SJSA1 (cell line): ENCODE data around the gene PTPN11. TPM values are rescaled to one million over a fixed set of nuclear protein-coding genes. Genes with fewer than 3 reads are reported as not detected.

Source experiments
- DNase-seq, 2 experiments: peaks; one replicate each; pipeline ENCODE4 v3.0.0-alpha.2; 2015 to 2020; ENCODE audit warnings: low spot score in 2 of 2, low read depth in 1 of 2
- H3K27ac ChIP-seq: fragments of 250-450 bp; sonication (Bioruptor Pico); 2 replicates; pipeline ENCODE4 v1.5.1; 2020; ENCODE audit warnings: mild to moderate bottlenecking, moderate library complexity
- H3K27me3 ChIP-seq: fragments of 250-450 bp; sonication (Bioruptor Pico); replicated peaks from 2 replicates; pipeline ENCODE4 v1.5.1; 2020; ENCODE audit warnings: mild to moderate bottlenecking, moderate library complexity
- H3K36me3 ChIP-seq: fragments of 250-450 bp; sonication (Bioruptor Pico); 2 replicates; pipeline ENCODE4 v1.5.1; 2020; ENCODE audit warnings: mild to moderate bottlenecking
- H3K4me1 ChIP-seq: fragments of 250-450 bp; sonication (Bioruptor Pico); replicated peaks from 2 replicates; pipeline ENCODE4 v1.6.1; 2021; ENCODE audit warnings: mild to moderate bottlenecking
- H3K4me3 ChIP-seq: fragments of 250-450 bp; sonication (Bioruptor Pico); 2 replicates; pipeline ENCODE4 v1.5.1; 2020; ENCODE audit warnings: mild to moderate bottlenecking
- H3K9me3 ChIP-seq: fragments of 250-450 bp; sonication (Bioruptor Pico); replicated peaks from 2 replicates; pipeline ENCODE4 v1.5.1; 2020; ENCODE audit warnings: mild to moderate bottlenecking
- total RNA-seq: library from RNA; depleted of rRNA; stranded (reverse); fragments of >200 nt; shearing (Covaris generic); gene quantifications from 2 replicates; pipeline ENCODE4 v1.2.3, GENCODE V29; 2014

The PTPN11 gene
- total RNA-seq, 1 experiment from 2014 or later: 88.8 TPM

DNA sequence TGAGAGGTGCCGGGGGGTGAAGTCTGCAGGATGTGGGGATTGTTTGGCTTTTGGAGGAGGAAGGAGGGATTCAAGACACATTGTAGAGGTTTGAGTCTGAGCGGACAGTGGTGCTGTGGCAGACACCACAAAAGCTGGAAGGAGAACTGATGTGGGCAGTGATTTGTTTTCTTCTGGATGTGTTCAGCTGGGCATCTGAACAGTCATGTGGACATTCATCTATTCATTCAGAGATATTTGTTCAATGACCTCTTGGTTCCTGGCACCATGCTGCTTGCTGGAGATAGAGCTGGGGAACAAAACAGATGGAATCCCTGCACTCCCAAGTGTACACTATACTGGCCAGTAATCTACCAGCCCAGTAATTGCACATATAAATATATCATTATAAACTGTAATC lies 64.0 kb downstream of the PTPN11 start:
- Histone ChIP-seq H3K27me3 (no peaks in the 10 kb centered on the region), H3K4me1 (no peaks in the 10 kb centered on the region), H3K4me3 (no peak overlapping the region), H3K9me3 (no peaks in the 10 kb centered on the region), H3K27ac (no peak overlapping the region), H3K36me3 (peaks cover 78% of the 10 kb centered on the region)
- no peak for DNase-seq

DNA sequence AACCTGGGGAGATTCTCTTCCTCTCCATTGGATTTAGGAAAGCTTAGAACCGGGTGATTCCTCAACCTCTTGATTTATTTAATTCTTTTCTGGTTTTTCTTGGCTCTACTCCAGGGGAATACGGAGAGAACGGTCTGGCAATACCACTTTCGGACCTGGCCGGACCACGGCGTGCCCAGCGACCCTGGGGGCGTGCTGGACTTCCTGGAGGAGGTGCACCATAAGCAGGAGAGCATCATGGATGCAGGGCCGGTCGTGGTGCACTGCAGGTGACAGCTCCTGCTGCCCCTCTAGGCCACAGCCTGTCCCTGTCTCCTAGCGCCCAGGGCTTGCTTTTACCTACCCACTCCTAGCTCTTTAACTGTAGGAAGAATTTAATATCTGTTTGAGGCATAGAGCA lies 67.6 kb downstream of the PTPN11 start:
- no peak for DNase-seq
- peaks cover 78% of the 10 kb centered on the region for H3K36me3 ChIP-seq
- no peaks in the 10 kb centered on the region for H3K4me1 ChIP-seq
- H3K27ac ChIP-seq: no peak overlapping the region
- no peaks in the 10 kb centered on the region for H3K9me3 ChIP-seq
- H3K4me3 ChIP-seq: no peak overlapping the region
- H3K27me3 ChIP-seq: no peaks in the 10 kb centered on the region

DNA sequence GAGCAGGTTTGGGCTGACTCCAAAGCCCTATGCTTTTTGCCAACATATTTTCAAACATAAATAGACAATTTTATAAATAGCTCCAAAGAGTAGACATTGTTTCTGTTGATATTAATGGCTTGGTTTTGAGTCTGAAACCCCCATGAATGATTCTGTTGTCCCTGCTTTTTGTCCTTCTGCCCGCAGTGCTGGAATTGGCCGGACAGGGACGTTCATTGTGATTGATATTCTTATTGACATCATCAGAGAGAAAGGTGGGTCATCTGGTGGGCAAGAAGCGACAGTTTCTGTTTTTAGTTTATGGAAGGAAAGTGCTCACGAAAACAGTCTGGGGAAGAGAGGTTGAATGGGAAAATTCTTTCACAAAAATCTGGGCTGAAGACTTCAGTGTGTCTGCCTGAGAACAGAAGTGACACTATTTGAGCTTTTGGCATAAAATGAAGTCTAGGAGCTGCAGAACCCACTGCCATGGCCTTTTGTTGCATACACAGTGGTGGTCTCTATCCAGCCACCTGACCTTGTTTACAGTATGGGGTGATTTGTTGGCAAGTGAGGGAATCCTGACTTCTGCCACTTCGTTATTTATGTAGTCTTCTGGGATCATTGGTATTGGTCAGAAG lies 69.6 kb downstream of the PTPN11 start:
- DNase-seq: no peak
- no peaks in the 10 kb centered on the region for H3K27me3 ChIP-seq
- H3K36me3 ChIP-seq: peaks cover 66% of the 10 kb centered on the region
- no peak overlapping the region for H3K4me3 ChIP-seq
- H3K4me1 ChIP-seq: no peaks in the 10 kb centered on the region
- no peak overlapping the region for H3K27ac ChIP-seq
- H3K9me3 ChIP-seq: no peaks in the 10 kb centered on the region

DNA sequence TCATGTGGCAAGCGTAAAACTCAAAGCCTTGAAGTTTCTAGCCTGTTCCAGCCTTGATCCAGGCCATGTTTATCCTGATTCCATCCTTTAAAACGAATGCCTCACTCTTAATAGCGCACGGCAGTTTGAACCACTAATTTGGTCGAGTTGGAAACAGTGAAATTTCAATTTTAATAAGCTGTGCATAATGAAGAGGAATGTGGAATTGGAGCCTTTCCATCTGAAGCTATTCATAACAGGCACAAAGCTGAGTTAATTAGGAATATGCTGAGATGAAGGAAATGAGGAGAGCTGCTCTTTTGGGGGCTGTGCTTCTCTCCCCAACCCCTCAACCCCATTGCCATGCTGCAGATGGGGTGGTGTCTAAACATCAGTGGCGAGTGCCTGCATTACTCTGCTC lies 70.7 kb downstream of the PTPN11 start:
- Histone ChIP-seq H3K36me3 (peaks cover 69% of the 10 kb centered on the region), H3K27ac (no peak overlapping the region), H3K9me3 (no peaks in the 10 kb centered on the region), H3K4me1 (no peaks in the 10 kb centered on the region), H3K27me3 (no peaks in the 10 kb centered on the region), H3K4me3 (no peak overlapping the region)
- DNase-seq: no peak

DNA sequence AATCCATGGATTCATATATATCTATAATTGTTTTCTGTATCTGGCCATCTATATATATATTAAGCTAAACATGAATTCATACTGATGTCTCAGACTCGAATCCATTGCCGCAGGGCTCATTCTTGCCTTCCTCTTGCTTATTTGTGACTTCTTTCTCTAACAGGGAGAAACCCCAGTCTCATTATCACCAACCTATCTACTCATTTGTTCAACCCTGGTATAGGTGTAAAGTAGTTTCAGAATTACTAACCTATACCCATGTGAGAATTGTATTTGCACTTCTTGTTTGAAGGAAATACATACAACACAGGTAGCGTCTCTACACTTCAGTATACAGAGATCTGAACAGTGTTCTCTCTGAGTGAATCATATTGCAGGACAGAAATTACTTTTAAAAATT lies 77.7 kb downstream of the PTPN11 start:
- H3K27me3 ChIP-seq: no peaks in the 10 kb centered on the region
- no peak overlapping the region for H3K4me3 ChIP-seq
- no peaks in the 10 kb centered on the region for H3K4me1 ChIP-seq
- DNase-seq: no peak
- H3K36me3 ChIP-seq: peaks cover 50% of the 10 kb centered on the region
- H3K27ac ChIP-seq: no peak overlapping the region
- no peaks in the 10 kb centered on the region for H3K9me3 ChIP-seq

DNA sequence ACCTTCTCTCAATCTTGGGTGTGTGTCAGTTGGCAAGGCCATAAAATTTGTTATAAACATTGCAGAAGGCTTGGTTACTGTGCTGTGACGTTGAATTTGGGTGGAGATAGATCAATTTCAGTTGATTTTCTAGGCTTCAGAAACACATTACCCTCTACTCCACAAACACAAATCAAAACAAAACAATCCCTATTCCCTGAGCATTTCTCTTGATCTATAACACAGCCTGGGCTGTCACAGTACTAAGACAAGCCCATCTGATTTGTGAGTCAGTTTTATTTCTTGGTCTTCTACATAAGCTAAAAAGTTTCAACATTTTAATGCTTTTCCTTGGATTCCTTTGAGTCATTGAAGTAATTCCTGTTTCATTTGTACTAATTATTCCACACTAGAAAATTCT lies 79.8 kb downstream of the PTPN11 start:
- no peaks in the 10 kb centered on the region for H3K9me3 ChIP-seq
- DNase-seq: no peak
- H3K4me1 ChIP-seq: no peaks in the 10 kb centered on the region
- no peak overlapping the region for H3K4me3 ChIP-seq
- no peak overlapping the region for H3K27ac ChIP-seq
- peaks cover 59% of the 10 kb centered on the region for H3K36me3 ChIP-seq
- H3K27me3 ChIP-seq: no peaks in the 10 kb centered on the region

DNA sequence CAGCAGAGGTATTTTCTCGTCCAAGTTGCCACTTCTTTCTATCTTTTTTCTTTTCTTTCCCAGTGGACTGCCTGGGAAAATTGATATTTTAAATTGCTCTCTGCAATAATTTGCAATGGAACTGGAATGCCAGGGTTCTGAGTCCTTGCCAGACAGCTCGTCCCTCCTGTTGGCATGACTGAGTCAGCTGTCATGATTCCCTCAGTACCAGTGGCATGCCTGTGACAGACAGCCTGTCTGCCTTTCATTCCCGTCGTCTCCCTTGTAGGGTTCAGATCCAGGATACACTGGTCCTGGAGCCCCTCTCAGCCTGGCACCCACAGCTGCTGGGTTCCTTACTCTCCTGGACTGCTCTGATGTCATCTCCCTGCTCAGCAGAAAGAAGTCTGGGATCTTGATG lies 84.8 kb downstream of the PTPN11 start:
- Histone ChIP-seq H3K9me3 (no peaks in the 10 kb centered on the region), H3K27me3 (no peaks in the 10 kb centered on the region)
- no peak for DNase-seq

DNA sequence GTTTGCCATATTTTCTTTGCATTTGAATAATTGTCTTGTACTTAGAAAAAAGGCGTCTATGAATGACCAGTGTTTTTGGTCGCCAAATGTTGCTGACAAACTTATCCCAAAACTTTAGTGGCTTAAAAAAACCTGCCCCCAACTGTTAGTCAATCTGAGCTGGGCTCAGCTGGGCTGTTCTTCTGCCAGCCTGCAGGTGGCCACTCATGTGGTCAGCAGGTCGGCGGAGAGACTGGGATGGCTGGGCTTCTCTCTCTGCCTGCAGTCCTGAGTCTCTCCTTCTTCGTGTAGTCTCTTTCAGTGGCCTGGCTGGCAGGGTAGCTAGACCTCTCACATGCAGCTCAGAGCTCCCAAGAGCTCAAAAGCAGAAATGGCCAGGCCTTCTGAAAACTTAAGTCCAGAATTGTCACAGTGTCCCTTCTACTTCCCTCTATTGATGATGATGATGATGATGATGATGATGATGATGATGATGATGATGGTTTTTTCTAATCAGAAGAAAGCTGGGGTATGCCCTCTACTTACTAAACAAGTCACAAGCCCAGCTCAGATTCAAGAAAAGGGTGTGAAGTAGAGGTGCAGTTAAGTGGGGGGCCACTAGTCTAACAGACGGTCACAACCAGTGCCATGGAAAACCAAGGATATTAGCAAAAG lies 87.9 kb downstream of the PTPN11 start:
- no peak overlapping the region for H3K4me3 ChIP-seq
- no peaks in the 10 kb centered on the region for H3K4me1 ChIP-seq
- no peak overlapping the region for H3K27ac ChIP-seq
- peaks cover 41% of the 10 kb centered on the region for H3K36me3 ChIP-seq
- no peak for DNase-seq
- H3K9me3 ChIP-seq: no peaks in the 10 kb centered on the region
- H3K27me3 ChIP-seq: no peaks in the 10 kb centered on the region

More for the DNA sequence above, 84.8 kb downstream of the PTPN11 start:
- no peak overlapping the region for H3K27ac ChIP-seq
- peaks cover 45% of the 10 kb centered on the region for H3K36me3 ChIP-seq
- H3K4me3 ChIP-seq: no peak overlapping the region
- no peaks in the 10 kb centered on the region for H3K4me1 ChIP-seq

DNA sequence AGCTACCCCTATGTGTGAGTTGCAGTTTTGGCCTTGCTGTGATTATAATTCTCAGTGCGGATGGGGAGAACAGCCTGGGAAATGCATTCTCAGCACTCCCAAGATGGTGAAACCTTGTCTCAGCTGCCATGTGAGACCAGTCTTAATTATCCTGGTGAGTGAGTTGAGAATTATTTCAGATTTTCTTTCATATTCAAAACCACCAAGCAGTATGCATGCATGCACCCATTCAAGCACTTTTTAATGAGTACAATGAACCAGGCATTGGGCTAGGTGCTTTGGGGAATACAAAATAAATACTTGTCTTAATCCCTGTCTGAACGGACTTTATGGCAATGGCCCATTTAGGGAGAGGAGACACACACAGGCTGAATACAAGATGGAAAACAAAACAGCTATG lies 94.7 kb downstream of the PTPN11 start:
- H3K9me3 ChIP-seq: peaks cover 32% of the 10 kb centered on the region
- H3K27me3 ChIP-seq: peaks cover 29% of the 10 kb centered on the region

DNA sequence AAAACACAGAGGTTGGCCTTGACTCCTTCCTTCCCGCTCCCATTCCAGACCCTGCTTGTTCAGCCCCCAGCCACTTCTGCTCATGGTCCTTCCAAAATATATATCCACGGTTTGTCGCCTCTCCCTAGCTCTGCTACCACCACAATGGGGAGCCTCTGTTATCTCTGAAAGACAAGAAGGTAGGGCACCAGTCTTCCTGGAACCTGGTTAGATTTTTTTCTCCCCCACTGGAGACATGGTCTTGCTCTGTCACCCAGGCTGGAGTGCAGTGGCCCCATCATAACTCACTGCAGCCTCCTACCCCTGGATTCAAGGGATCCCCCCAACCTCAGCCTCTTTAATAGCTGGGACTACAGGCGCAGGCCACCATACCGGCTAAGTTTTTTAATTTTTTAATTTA lies 95.7 kb downstream of the PTPN11 start:
- Histone ChIP-seq H3K4me3 (no peak overlapping the region), H3K27ac (no peak overlapping the region), H3K9me3 (peaks cover 37% of the 10 kb centered on the region), H3K27me3 (peaks cover 35% of the 10 kb centered on the region), H3K4me1 (no peaks in the 10 kb centered on the region), H3K36me3 (no peaks in the 10 kb centered on the region)
- peak; percentile 59 to 80 for DNase-seq

More for the DNA sequence above, 94.7 kb downstream of the PTPN11 start:
- Histone ChIP-seq H3K4me1 (no peaks in the 10 kb centered on the region), H3K27ac (no peak overlapping the region), H3K4me3 (no peak overlapping the region), H3K36me3 (no peaks in the 10 kb centered on the region)
- peak; percentile 58 to 70 for DNase-seq

DNA sequence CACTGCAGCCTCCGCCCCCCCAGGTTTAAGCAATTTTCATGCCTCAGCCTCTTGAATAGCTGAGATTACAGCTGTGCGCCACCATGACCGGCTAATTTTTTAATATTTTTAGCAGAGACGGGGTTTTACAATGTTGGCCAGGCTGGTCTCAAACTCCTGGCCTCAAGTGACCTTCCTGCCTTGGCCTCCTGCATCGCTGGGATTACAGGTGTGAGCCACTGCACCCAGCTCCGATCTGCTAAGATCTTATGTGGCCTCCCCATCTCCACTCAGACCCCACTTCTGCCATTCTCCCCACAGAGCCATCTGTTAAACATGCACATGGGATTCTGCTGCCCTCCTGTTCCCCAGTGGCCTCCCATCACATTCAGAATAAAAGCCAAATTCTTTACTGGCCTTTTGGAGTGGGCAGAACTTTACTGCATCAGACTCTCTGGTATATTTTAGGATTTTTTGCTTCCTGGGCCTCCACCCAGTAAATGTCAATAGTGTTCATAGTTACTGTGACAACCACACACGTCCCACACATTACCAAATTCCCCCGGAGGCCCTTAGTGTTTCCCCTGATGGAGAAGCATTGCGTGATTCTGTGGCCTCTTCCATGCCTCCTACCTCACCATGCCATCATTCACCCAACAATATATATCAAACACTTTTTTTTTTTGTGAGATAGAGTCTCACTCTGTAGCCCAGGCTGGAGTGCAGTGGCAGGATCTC lies 96.3 kb downstream of the PTPN11 start:
- H3K27me3 ChIP-seq: peaks cover 35% of the 10 kb centered on the region
- no peaks in the 10 kb centered on the region for H3K4me1 ChIP-seq
- H3K4me3 ChIP-seq: no peak overlapping the region
- H3K36me3 ChIP-seq: no peaks in the 10 kb centered on the region
- no peak overlapping the region for H3K27ac ChIP-seq
- peak; percentile 53 to 83 for DNase-seq
- peaks cover 37% of the 10 kb centered on the region for H3K9me3 ChIP-seq

DNA sequence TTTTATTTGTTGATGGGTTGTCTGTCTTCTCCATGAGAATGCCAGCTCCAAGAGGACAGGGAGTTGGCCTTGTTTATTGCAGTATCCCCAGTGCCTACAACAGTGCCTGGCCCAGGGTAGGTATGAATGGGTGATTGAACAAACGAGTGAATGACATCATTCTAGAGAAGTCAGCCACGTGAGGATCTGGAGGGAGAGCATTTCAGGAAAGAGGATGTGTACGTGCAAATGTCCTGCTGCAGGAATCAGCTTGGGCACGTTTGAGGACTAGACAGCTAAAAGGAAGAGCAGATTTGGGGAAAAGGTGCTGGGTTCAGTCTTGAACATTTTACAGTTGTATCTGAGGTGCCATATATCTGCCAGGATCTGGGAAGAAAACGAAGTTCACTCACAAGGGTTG lies 97.1 kb downstream of the PTPN11 start:
- peak in 1 of 2 experiments; percentile 86 for DNase-seq
- no peak overlapping the region for H3K27ac ChIP-seq
- H3K4me1 ChIP-seq: no peaks in the 10 kb centered on the region
- H3K4me3 ChIP-seq: no peak overlapping the region
- H3K9me3 ChIP-seq: peaks cover 42% of the 10 kb centered on the region
- H3K27me3 ChIP-seq: peaks cover 40% of the 10 kb centered on the region
- no peaks in the 10 kb centered on the region for H3K36me3 ChIP-seq

DNA sequence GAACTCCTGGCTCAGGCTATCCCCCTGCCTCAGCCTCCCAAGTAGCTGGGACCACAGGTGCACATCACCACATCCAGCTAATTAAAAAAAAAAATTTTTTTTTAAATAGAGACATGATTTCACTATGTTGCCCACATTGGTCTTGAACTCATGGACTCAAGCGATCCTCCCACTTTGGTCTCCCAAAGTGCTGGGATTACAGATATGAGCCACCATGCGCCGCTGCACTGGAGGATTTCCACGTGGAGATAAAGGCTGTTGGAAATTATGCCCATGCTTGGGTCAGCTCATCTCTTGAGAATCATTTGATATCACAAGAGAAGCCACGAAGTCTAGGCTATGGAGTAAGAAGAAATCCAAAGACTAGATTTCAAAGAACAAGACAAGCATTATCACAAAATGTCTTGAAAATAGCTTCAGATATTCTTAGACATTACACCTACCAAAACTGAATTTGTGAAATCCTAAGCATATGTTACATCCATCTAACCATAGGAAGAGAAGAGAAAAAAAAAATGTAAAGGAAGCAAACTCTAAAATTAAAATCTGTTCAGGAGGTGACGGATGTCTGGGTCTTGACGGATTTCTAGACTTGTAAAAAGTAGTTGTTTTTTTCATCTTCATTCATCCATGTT lies 99.1 kb downstream of the PTPN11 start:
- H3K9me3 ChIP-seq: peaks cover 46% of the 10 kb centered on the region
- H3K27me3 ChIP-seq: peaks cover 49% of the 10 kb centered on the region
- H3K27ac ChIP-seq: no peak overlapping the region
- H3K4me1 ChIP-seq: no peaks in the 10 kb centered on the region
- no peak overlapping the region for H3K4me3 ChIP-seq
- peak in 1 of 2 experiments; percentile 77 for DNase-seq
- H3K36me3 ChIP-seq: no peaks in the 10 kb centered on the region

DNA sequence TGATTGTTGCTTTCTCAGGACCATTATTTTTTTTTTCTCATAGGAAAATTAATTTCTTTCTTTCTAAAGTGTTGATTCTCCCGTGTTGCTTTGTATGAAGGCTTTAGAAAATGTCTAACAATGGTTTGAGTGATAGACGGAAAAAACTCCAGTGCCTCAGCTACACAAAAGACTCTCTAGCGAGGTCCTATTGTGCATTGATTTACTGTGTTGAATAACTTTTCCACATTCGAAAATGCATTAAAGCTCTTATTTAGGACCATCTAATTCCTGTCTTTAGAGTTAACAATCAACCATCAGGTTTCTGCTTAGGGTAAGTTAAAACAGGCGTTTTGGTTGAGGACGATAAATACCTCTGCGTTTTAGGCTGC lies 99.6 kb downstream of the PTPN11 start:
- Histone ChIP-seq H3K4me3 (no peak overlapping the region), H3K4me1 (no peaks in the 10 kb centered on the region), H3K27ac (no peak overlapping the region), H3K27me3 (peaks cover 50% of the 10 kb centered on the region), H3K9me3 (peaks cover 43% of the 10 kb centered on the region), H3K36me3 (no peaks in the 10 kb centered on the region)
- peak in 1 of 2 experiments; percentile 61 for DNase-seq
